Gastroesophageal sphincter (tissue), 4 donors: Measurements from ENCODE around the gene ZNF773. TPM values are rescaled to one million over a fixed set of nuclear protein-coding genes. Genes with fewer than 3 reads are reported as not detected.
"Not testable (repeated sequence)": the region's sequence is repeated elsewhere in the genome, so short reads cannot be mapped to it uniquely, and the experiment has no call there.

ENCODE experiments used
- ATAC-seq: fragments of 150-250 bp; one replicate; pipeline ENCODE4 v1.9.1; 2016; ENCODE audit warnings: mild to moderate bottlenecking, moderate library complexity
- H3K27ac ChIP-seq, 4 donors: fragments of 200-600 bp; sonication (generic) in 3 of 4; 1 replicate in 3 of 4; 2 replicates in 1 of 4; pipeline ENCODE4 v1.5.1; 2016 to 2019
- H3K27me3 ChIP-seq: fragments of 200-600 bp; sonication (generic); one replicate; pipeline ENCODE4 v1.5.1; 2019
- H3K36me3 ChIP-seq, 2 donors: fragments of 200-600 bp; sonication (generic); one replicate each; pipeline ENCODE4 v1.5.1; 2019; ENCODE audit warnings: control low read depth in 1 of 2
- H3K4me1 ChIP-seq, 3 donors: fragments of 200-600 bp; sonication (generic); 1 replicate in 2 of 3; 2 replicates in 1 of 3; pipeline ENCODE4 v1.5.1; 2016 to 2019; ENCODE audit warnings: control low read depth in 2 of 3
- H3K4me3 ChIP-seq, 2 donors: fragments of 200-600 bp; sonication (generic); one replicate each; pipeline ENCODE4 v1.5.1; 2019; ENCODE audit warnings: mild to moderate bottlenecking in 1 of 2, moderate library complexity in 1 of 2
- H3K9me3 ChIP-seq, 3 donors: fragments of 200-600 bp; sonication (generic); one replicate each; pipeline ENCODE4 v1.5.1; 2017 to 2019; ENCODE audit warnings: control low read depth in 2 of 3
- EP300 ChIP-seq: sonication (generic); formaldehyde crosslinking; IDR thresholded peaks from one replicate; pipeline ENCODE4 v1.6.1; 2017; ENCODE audit warnings: antibody characterized with exemption, mild to moderate bottlenecking
- POLR2A ChIP-seq, 2 donors: fragments of 450-650 bp; IDR thresholded peaks; one replicate each; pipeline ENCODE4 v1.6.1; 2017; ENCODE audit warnings: antibody characterized with exemption in 2 of 2, mild to moderate bottlenecking in 2 of 2, moderate library complexity in 1 of 2
- POLR2AphosphoS5 ChIP-seq: sonication (generic); formaldehyde crosslinking; IDR thresholded peaks from one replicate; pipeline ENCODE4 v1.6.1; 2017; ENCODE audit warnings: antibody characterized with exemption
- WGBS, 2 donors: methylation state at CpG; one replicate each; pipeline ENCODE4 v1.1.5; 2018; ENCODE audit warnings: low coverage in 1 of 2; 5-methylcytosine and 5-hydroxymethylcytosine counted together
- total RNA-seq, 4 donors: library from RNA; depleted of rRNA; stranded (reverse); fragments of >200 nt; gene quantifications; one replicate each; pipeline ENCODE4 v1.1.0, GENCODE V29; 2016
- TF ChIP-seq, protein P1 (sequence below), 4 experiments: fragments of 200-600 bp in 2 of 4; fragments of 450-650 bp in 2 of 4; sonication (generic) in 1 of 4; IDR thresholded peaks; one replicate each; pipeline ENCODE4 v1.5.1; 2017 to 2019; ENCODE audit warnings: antibody characterized with exemption in 4 of 4, mild to moderate bottlenecking in 2 of 4, moderate library complexity in 2 of 4

ZNF773 gene
- total RNA-seq, 4 donors from 2014 or later: 5.1 to 22.1 (median 13.9) TPM

DNA sequence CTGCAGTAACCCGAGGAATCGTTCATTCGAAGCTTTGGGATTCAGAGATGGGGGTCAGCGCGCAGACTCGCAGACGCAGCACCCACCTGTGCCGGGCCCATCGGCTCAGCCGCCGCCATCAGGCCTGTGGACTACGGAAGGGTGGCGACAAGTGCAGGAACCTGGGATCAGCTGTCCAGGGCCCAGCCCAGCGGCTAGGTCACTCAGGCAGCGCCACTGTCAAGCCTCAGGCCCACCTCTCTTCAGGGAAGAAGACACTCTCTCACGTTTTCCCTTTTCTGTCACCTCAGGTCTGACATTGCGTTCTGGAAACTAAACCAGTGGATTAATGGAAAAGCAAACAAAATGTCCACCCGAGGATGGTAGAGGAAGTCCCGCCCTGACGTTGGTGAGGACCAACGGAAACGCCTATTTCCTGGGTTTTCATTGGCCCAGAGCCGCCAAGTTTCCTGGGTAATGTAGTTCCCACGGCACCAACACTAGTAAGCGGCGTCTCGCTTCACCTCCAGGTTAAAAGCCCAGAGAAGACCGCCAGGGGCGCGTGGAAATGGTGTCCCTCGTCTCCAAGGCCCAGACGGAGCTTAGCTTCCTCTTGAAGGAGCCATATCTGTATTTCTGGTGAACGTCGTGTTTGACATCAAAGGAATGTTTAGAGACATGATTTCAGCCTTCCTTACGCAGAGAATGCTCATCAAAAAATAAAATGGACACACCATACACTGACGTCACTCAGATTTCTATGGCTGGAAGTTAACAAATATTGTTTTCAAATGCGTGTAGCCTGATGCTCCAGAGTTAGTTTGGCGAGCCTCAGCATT lies 22.3 kb upstream of the ZNF773 start, which contains the start of gene ZNF772:
TSS of gene ZNF772 (minus strand) at position 376 of the 818 bp plus-strand sequence. CDS start at position 119, 257 bp downstream.
- peak; percentile 98 for ATAC-seq

DNA sequence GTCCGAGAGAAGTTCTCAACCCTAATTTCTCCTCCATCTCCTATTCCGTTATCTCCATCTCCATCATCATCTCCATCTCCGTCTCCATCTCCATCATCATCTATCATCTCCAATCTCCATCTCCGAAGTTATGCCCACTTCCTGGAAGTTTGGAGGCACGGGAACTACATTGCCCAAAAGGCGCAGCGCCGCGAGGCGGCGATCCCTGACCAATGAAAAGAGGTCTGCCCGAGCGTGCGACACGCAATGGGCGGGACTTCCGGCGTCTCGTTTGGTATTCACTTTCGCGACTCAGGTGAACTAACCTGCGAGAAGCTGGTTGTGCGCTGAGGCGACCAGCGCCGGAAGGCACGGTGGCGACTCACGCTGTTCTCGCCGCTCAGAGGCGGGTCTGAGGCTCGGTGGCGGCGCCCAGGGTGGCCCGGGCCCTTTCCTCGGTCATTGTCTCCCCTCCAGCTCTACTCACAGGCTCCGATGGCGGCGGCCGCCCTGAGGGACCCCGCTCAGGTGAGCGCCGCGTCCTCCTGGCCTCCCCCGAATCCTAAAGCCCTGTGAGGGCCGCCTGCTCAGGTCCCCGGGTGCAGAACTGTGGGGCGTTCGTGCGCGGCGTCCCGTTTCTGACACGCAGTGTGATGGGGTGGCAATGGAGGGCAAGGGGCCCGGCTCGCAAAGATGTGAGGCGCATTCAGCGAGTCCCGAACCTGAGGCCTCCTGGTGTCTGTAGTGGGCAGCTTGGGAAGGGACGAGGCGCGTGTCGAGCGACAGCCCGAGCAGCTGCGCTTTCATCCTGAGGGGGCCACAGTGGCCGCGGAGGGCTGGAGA lies 12.1 kb upstream of the ZNF773 start, which contains the start of gene ZNF419:
TSS of gene ZNF419 (plus strand) at position 274 of the 822 bp plus-strand sequence. CDS start at position 475, 201 bp downstream.
- H3K27me3 ChIP-seq, H3K4me1 ChIP-seq, H3K9me3 ChIP-seq: not testable (repeated sequence)
- peaks cover 0 to 32% of the 10 kb centered on the region in 2 donors for H3K36me3 ChIP-seq
- H3K27ac ChIP-seq: peak within 1 kb of the TSS; percentile 18 to 81 (median 79)
- H3K4me3 ChIP-seq: peak within 1 kb of the TSS; percentile 82 to 85
- peak; percentile 98 for ATAC-seq
- peak; percentile 27 to 45 for TF ChIP-seq POLR2A (IDR thresholded peaks at IDR 0.05)
- peak; percentile 42 for TF ChIP-seq POLR2AphosphoS5
- TF ChIP-seq, protein P1, sequence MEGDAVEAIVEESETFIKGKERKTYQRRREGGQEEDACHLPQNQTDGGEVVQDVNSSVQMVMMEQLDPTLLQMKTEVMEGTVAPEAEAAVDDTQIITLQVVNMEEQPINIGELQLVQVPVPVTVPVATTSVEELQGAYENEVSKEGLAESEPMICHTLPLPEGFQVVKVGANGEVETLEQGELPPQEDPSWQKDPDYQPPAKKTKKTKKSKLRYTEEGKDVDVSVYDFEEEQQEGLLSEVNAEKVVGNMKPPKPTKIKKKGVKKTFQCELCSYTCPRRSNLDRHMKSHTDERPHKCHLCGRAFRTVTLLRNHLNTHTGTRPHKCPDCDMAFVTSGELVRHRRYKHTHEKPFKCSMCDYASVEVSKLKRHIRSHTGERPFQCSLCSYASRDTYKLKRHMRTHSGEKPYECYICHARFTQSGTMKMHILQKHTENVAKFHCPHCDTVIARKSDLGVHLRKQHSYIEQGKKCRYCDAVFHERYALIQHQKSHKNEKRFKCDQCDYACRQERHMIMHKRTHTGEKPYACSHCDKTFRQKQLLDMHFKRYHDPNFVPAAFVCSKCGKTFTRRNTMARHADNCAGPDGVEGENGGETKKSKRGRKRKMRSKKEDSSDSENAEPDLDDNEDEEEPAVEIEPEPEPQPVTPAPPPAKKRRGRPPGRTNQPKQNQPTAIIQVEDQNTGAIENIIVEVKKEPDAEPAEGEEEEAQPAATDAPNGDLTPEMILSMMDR (IDR thresholded peaks at IDR 0.05): peak in 2 of 4 experiments; percentile 7 to 13
- WGBS, 2 donors: 3 to 11% methylated on average over 3 to 13 of the region's 69 CpGs

More for the DNA sequence above, 22.3 kb upstream of the ZNF773 start, which contains the start of gene ZNF772:
- peak within 1 kb of the TSS; percentile 40 to 73 for H3K4me3 ChIP-seq
- peaks cover 0 to 41% of the 10 kb centered on the region in 2 donors for H3K36me3 ChIP-seq
- WGBS, 2 donors: 9 to 19% methylated on average over 7 to 18 of the region's 38 CpGs
- TF ChIP-seq POLR2AphosphoS5 (peak; percentile 11), EP300 (no peak)
- TF ChIP-seq, protein P1 (IDR thresholded peaks at IDR 0.05): peak in 3 of 4 experiments; percentile 42 to 87 (median 55)
- H3K4me1 ChIP-seq: peaks cover 0 to 12% (median 0%) of the 10 kb centered on the region in 3 donors
- peaks cover 0 to 56% (median 3%) of the 10 kb centered on the region in 3 donors for H3K9me3 ChIP-seq
- H3K27me3 ChIP-seq: no peaks in the 10 kb centered on the region
- peak within 1 kb of the TSS; percentile 11 to 87 (median 86) for H3K27ac ChIP-seq

DNA sequence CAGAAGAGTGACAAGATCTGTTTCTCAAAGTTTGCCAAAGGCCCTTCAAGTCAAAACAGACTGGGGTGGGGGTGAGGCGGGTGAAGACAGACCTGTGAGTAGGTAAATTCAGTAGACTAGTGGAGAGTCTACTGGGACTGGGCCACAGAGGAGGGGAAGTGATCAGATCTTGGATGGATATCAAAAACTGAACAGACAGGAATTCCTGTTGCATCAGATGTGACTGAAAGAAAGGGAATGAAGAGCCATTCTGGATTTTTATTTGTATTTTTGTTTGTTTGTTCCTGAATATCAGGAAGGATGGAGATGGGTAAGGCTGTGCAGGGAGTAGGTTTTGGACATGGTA lies 11.5 kb upstream of the ZNF773 start:
- H3K27ac ChIP-seq, H3K9me3 ChIP-seq, H3K27me3 ChIP-seq, H3K4me1 ChIP-seq: not testable (repeated sequence)
- WGBS, 2 donors: no CpG with 5 or more reads among the region's 1 CpG
- peak; percentile 4 for ATAC-seq
- Histone ChIP-seq H3K4me3 (peak overlapping the region; percentile 6 to 82), H3K36me3 (peaks cover 0 to 38% of the 10 kb centered on the region in 2 donors)

DNA sequence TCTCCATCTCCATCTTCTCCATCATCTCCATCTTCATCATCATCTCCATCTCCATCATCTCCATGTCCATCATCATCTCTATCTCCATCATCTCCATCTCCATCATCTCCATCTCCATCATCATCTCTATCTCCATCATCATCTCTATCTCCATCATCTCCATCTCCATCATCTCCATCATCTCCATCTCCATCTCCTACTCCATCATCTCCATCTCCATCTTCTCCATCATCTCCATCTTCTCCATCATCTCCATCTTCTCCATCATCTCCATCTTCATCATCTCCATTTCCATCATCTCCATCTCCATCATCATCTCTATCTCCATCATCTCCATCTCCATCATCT lies 432 bp upstream of the ZNF773 start:
- Histone ChIP-seq H3K4me3 (peak overlapping the region in 1 of 2 donors; percentile 83), H3K4me1 (peaks cover 0 to 14% (median 4%) of the 10 kb centered on the region in 3 donors)

DNA sequence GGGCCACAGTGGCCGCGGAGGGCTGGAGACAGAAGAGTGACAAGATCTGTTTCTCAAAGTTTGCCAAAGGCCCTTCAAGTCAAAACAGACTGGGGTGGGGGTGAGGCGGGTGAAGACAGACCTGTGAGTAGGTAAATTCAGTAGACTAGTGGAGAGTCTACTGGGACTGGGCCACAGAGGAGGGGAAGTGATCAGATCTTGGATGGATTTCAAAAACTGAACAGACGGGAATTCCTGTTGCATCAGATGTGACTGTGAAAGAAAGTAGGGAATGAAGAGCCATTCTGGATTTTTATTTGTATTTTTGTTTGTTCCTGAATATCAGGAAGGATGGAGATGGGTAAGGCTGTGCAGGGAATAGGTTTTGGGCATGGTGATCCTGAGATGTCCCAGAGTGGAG lies 662 bp downstream of the ZNF773 start:
- ATAC-seq, H3K27ac ChIP-seq, H3K27me3 ChIP-seq: not testable (repeated sequence)
- peak overlapping the region; percentile 16 to 83 for H3K4me3 ChIP-seq
- H3K4me1 ChIP-seq: peaks cover 0 to 14% (median 4%) of the 10 kb centered on the region in 3 donors
- H3K9me3 ChIP-seq: peaks cover 0 to 31% (median 0%) of the 10 kb centered on the region in 3 donors
- WGBS, 2 donors: 0% methylated on average over 1 of the region's 4 CpGs
- peaks cover 0 to 28% of the 10 kb centered on the region in 2 donors for H3K36me3 ChIP-seq

More for the DNA sequence above, 432 bp upstream of the ZNF773 start:
- H3K27ac ChIP-seq, ATAC-seq, H3K27me3 ChIP-seq: not testable (repeated sequence)
- Histone ChIP-seq H3K36me3 (peaks cover 0 to 27% of the 10 kb centered on the region in 2 donors), H3K9me3 (peaks cover 0 to 28% (median 0%) of the 10 kb centered on the region in 3 donors)

DNA sequence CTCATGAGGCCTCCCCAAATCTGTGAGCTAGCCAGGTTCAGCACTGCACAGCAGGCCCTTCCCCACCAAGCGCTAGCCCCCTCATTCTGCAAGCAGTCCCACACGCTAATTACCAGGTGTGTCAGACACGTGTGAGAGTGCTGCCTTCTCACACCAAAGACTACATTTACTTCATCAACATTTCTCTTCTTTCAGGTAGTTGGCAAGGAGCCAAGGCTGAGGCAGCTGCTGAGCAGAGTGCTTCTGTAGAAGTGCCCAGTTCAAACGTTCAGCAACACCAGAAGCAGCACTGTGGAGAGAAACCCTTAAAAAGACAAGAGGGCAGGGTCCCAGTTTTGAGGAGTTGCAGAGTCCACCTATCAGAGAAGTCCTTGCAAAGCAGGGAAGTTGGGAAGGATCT lies 6.4 kb downstream of the ZNF773 start:
- peaks cover 0 to 76% of the 10 kb centered on the region in 2 donors for H3K36me3 ChIP-seq
- no peaks in the 10 kb centered on the region for H3K27me3 ChIP-seq
- H3K4me3 ChIP-seq: no peak overlapping the region
- TF ChIP-seq, protein P1 (IDR thresholded peaks at IDR 0.05): no peak
- no peak for TF ChIP-seq POLR2AphosphoS5
- no peak for TF ChIP-seq EP300
- no peak for TF ChIP-seq POLR2A (IDR thresholded peaks at IDR 0.05)
- WGBS, 2 donors: 28% methylated on average over 2 of the region's 4 CpGs; no CpG with 5 or more reads in 1 of the 2 donors
- H3K27ac ChIP-seq: no peak overlapping the region
- H3K4me1 ChIP-seq: peaks cover 0 to 6% (median 0%) of the 10 kb centered on the region in 3 donors
- ATAC-seq: no peak
- peaks cover 0 to 85% (median 0%) of the 10 kb centered on the region in 3 donors for H3K9me3 ChIP-seq
